H1 (cell line): ENCODE data around the gene KCTD16. TPM values are rescaled to one million over a fixed set of nuclear protein-coding genes. Genes with fewer than 3 reads are reported as not detected.

Experiments
- CTCF ChIA-PET: fragments of 300-600 bp; sonication (Branson Sonifier 250); formaldehyde crosslinking; loops from one replicate; lab custom pipeline; 2021; ENCODE audit not compliant: partially characterized antibody; lab: Charles Lee
- POLR2A ChIA-PET: fragments of 300-600 bp; sonication (Branson Sonifier 250); formaldehyde crosslinking; loops from one replicate; lab custom pipeline; 2021; ENCODE audit warnings: inconsistent platforms; ENCODE audit not compliant: partially characterized antibody; lab: Charles Lee
- DNase-seq, 2 experiments: peaks; one replicate each; pipeline versions ENCODE4 v3.0.0 to v3.0.0-alpha.2; 2010 to 2022; ENCODE audit warnings: low spot score in 2 of 2, low read depth in 1 of 2, mixed read lengths in 1 of 2
- FAIRE-seq: peaks from 2 replicates; lab custom pipeline; 2011; peaks lifted over from hg19 to GRCh38; lab: Jason Lieb, UNC
- H2AFZ ChIP-seq: 2 replicates; pipeline ENCODE4 v1.8.1; 2012; ENCODE audit warnings: low read length, inconsistent platforms
- H2AK5ac ChIP-seq: 2 replicates; pipeline ENCODE4 v1.6.1; 2013; ENCODE audit warnings: low read depth, low read length
- H2BK120ac ChIP-seq: replicated peaks from 2 replicates; pipeline ENCODE3; 2013; ENCODE audit warnings: low read depth, low read length, inconsistent platforms
- H2BK12ac ChIP-seq: 2 replicates; pipeline ENCODE4 v1.6.1; 2013; ENCODE audit warnings: low read depth, low read length
- H2BK15ac ChIP-seq: 2 replicates; pipeline ENCODE4 v1.6.1; 2013; ENCODE audit warnings: low read length
- H2BK20ac ChIP-seq: 2 replicates; pipeline ENCODE4 v1.6.1; 2013; ENCODE audit warnings: low read length
- H2BK5ac ChIP-seq: 2 replicates; pipeline ENCODE4 v1.6.1; 2013; ENCODE audit warnings: low read depth, low read length
- H3K14ac ChIP-seq: 2 replicates; pipeline ENCODE4 v1.6.1; 2013; ENCODE audit warnings: inconsistent platforms; ENCODE audit not compliant: insufficient read length
- H3K18ac ChIP-seq: 2 replicates; pipeline ENCODE4 v1.6.1; 2013; ENCODE audit warnings: low read length; ENCODE audit errors: extremely low read depth
- H3K23ac ChIP-seq: 2 replicates; pipeline ENCODE4 v1.6.1; 2013; ENCODE audit warnings: inconsistent platforms; ENCODE audit not compliant: insufficient read length
- H3K23me2 ChIP-seq: 2 replicates; pipeline ENCODE4 v1.6.1; 2013; ENCODE audit warnings: low read depth, low read length
- H3K27ac ChIP-seq: 2 replicates; pipeline ENCODE4 v1.6.1; 2011; ENCODE audit warnings: low read depth, low read length, inconsistent platforms
- H3K27me3 ChIP-seq, 4 experiments: replicated peaks in 1 of 4; 1 replicate in 1 of 4; 2 replicates in 3 of 4; pipeline versions ENCODE4 v1.6.1 to v1.8.1; 2011 to 2013; ENCODE audit warnings: low read length in 3 of 4, mild to moderate bottlenecking in 3 of 4, inconsistent platforms in 2 of 4, mixed read lengths in 2 of 4, moderate library complexity in 1 of 4; ENCODE audit not compliant: control insufficient read depth in 3 of 4, insufficient read depth in 3 of 4; ENCODE audit errors: extremely low read depth in 1 of 4
- H3K36me3 ChIP-seq, 4 experiments: 2 replicates each; pipeline versions ENCODE4 v1.6.1 to v1.8.1; 2011 to 2013; ENCODE audit warnings: mild to moderate bottlenecking in 4 of 4, low read length in 3 of 4, moderate library complexity in 2 of 4, control low read depth in 1 of 4, inconsistent platforms in 1 of 4; ENCODE audit not compliant: insufficient read depth in 4 of 4, control insufficient read depth in 2 of 4
- H3K4ac ChIP-seq: replicated peaks from 2 replicates; pipeline ENCODE3; 2013; ENCODE audit warnings: low read length, low read depth, mixed read lengths, inconsistent platforms; ENCODE audit not compliant: insufficient read length
- H3K4me1 ChIP-seq, 4 experiments: replicated peaks in 1 of 4; 1 replicate in 1 of 4; 2 replicates in 3 of 4; pipeline versions ENCODE4 v1.6.1 to v1.8.1; 2011 to 2013; ENCODE audit warnings: low read length in 3 of 4, inconsistent platforms in 2 of 4, mixed read lengths in 1 of 4; ENCODE audit not compliant: insufficient read depth in 4 of 4, control insufficient read depth in 3 of 4
- H3K4me2 ChIP-seq, 2 experiments: 2 replicates each; pipeline versions ENCODE4 v1.6.1 to v1.8.1; 2011 to 2013; ENCODE audit warnings: low read depth in 2 of 2, low read length in 2 of 2, control low read depth in 1 of 2, inconsistent platforms in 1 of 2, mild to moderate bottlenecking in 1 of 2; ENCODE audit not compliant: insufficient read depth in 1 of 2
- H3K4me3 ChIP-seq, 4 experiments: fragments of 200-600, 300-600 bp in 1 of 4; sonication (generic), shearing (Covaris generic), sonication (Bioruptor Twin) in 1 of 4; 2 replicates each; pipeline versions ENCODE4 v1.5.1 to v1.8.1; 2011 to 2016; ENCODE audit warnings: low read length in 4 of 4, low read depth in 3 of 4, control low read depth in 2 of 4, inconsistent platforms in 2 of 4, mild to moderate bottlenecking in 2 of 4, mixed read lengths in 1 of 4, moderate library complexity in 1 of 4; ENCODE audit not compliant: insufficient read depth in 2 of 4; ENCODE audit errors: extremely low read depth in 1 of 4
- H3K56ac ChIP-seq: replicated peaks from 2 replicates; pipeline ENCODE3; 2013; ENCODE audit warnings: low read depth, mild to moderate bottlenecking, mixed read lengths, low read length, inconsistent platforms; ENCODE audit not compliant: insufficient read length
- H3K79me1 ChIP-seq: 2 replicates; pipeline ENCODE4 v1.6.1; 2013; ENCODE audit warnings: low read depth, low read length, control low read depth
- H3K79me2 ChIP-seq, 2 experiments: 2 replicates each; pipeline versions ENCODE4 v1.6.1 to v1.8.1; 2012 to 2013; ENCODE audit warnings: low read length in 2 of 2, mild to moderate bottlenecking in 2 of 2, inconsistent platforms in 1 of 2; ENCODE audit not compliant: insufficient read depth in 2 of 2, control insufficient read depth in 1 of 2
- H3K9ac ChIP-seq, 4 experiments: replicated peaks in 1 of 4; 1 replicate in 1 of 4; 2 replicates in 3 of 4; pipeline versions ENCODE4 v1.6.1 to v1.8.1; 2011 to 2013; ENCODE audit warnings: low read depth in 3 of 4, low read length in 3 of 4, control low read depth in 2 of 4, mild to moderate bottlenecking in 2 of 4, moderate library complexity in 2 of 4, inconsistent platforms in 1 of 4; ENCODE audit errors: extremely low read depth in 1 of 4
- H3K9me3 ChIP-seq, 2 experiments: 2 replicates each; pipeline versions ENCODE4 v1.6.1 to v1.8.1; 2012 to 2013; ENCODE audit warnings: mild to moderate bottlenecking in 2 of 2, moderate library complexity in 2 of 2, control low read depth in 1 of 2, inconsistent platforms in 1 of 2, low read depth in 1 of 2, low read length in 1 of 2, mixed read lengths in 1 of 2; ENCODE audit not compliant: insufficient read depth in 2 of 2
- H4K20me1 ChIP-seq, 2 experiments: replicated peaks in 1 of 2; 2 replicates each; pipeline versions ENCODE3 to v1.8.1; 2011 to 2013; ENCODE audit warnings: inconsistent platforms in 2 of 2, low read length in 2 of 2, mild to moderate bottlenecking in 1 of 2; ENCODE audit not compliant: insufficient read depth in 2 of 2, control insufficient read depth in 1 of 2
- H4K5ac ChIP-seq: 2 replicates; pipeline ENCODE4 v1.6.1; 2013; ENCODE audit warnings: low read length, low read depth, mixed read lengths, inconsistent platforms; ENCODE audit not compliant: insufficient read length
- H4K8ac ChIP-seq: 2 replicates; pipeline ENCODE4 v1.8.0; 2013; ENCODE audit warnings: mild to moderate bottlenecking, moderate library complexity, low read length, inconsistent platforms; ENCODE audit not compliant: insufficient read depth; ENCODE audit errors: extremely low read depth
- H4K91ac ChIP-seq: replicated peaks from 2 replicates; pipeline ENCODE3; 2013; ENCODE audit warnings: low read length, mixed read lengths, inconsistent platforms; ENCODE audit not compliant: insufficient read length
- E2F6 ChIP-seq: IDR thresholded peaks from 2 replicates; pipeline ENCODE4 v1.6.1; 2012; ENCODE audit warnings: inconsistent platforms
- SP1 ChIP-seq: IDR thresholded peaks from 2 replicates; pipeline ENCODE4 v1.6.1; 2011; ENCODE audit warnings: low read depth, low read length
- WGBS, 2 experiments: shearing (Covaris generic) in 1 of 2; methylation state at CpG; one replicate each; pipeline versions ENCODE4 v1.1.6 to v1.1.7; 2013 to 2015; ENCODE audit warnings: low lambda C conversion rate in 2 of 2, mixed read lengths in 2 of 2, inconsistent platforms in 1 of 2, low coverage in 1 of 2, missing lambda C conversion rate in 1 of 2; ENCODE audit not compliant: insufficient replicate concordance in 2 of 2, insufficient coverage in 1 of 2, insufficient read length in 1 of 2; ENCODE audit errors: extremely low coverage in 1 of 2, missing lambda C conversion rate in 1 of 2; 5-methylcytosine and 5-hydroxymethylcytosine counted together
- polyA plus RNA-seq, 7 experiments: library from polyadenylated mRNA; depleted of rRNA in 3 of 7; stranded (reverse) in 5 of 7; unstranded in 2 of 7; fragments of >200 nt in 5 of 7; fragments of 200-250 nt in 2 of 7; gene quantifications; 1 replicate in 5 of 7; 2 replicates in 1 of 7; 4 replicates in 1 of 7; pipeline versions ENCODE4 v1.2.1 to v1.2.3, GENCODE V29; 2011 to 2013; ENCODE audit warnings: missing spikeins in 2 of 7, mixed read lengths in 2 of 7
- total RNA-seq: library from RNA; stranded (reverse); fragmentation: NEBNext Ultra II Directional; extraction: Animal tissue kit (Norgen Biotek cat#: 25700); gene quantifications from 2 replicates; pipeline ENCODE4 v1.2.1, GENCODE V29; 2021

Gene KCTD16
- total and polyA plus RNA-seq, 2 of the 8 experiments (the other 6 are each of a cell fraction or from before 2014, with no cell fraction given) = 0.03 to 0.24 TPM

- H3K4ac ChIP-seq = no peak overlapping the region
- no peak overlapping the region for H3K27ac ChIP-seq
- 87% methylated on average over 4 of the region's 4 CpGs; no CpG with 5 or more reads in 1 of the 2 experiments for WGBS, 2 experiments
- H3K18ac ChIP-seq = no peak overlapping the region
- no peaks in the 10 kb centered on the region for H3K4me1 ChIP-seq
- H3K36me3 ChIP-seq = no peaks in the 10 kb centered on the region
- FAIRE-seq (no peak), DNase-seq (no peak)
- H2BK20ac ChIP-seq = no peak overlapping the region
- no peak overlapping the region for H3K4me3 ChIP-seq
- no peak overlapping the region for H2BK120ac ChIP-seq
- CTCF ChIA-PET = interaction anchor here (0.8 to 4.1 kb wide), 2 partner anchors 20 to 112 kb away, joined by 3 to 20 read pairs; no protein-coding TSS in a partner anchor
- H2AK5ac ChIP-seq = no peak overlapping the region
- H3K4me2 ChIP-seq = no peak overlapping the region
- no peak overlapping the region for H4K8ac ChIP-seq
- no peak overlapping the region for H2BK5ac ChIP-seq
- H3K79me2 ChIP-seq = no peaks in the 10 kb centered on the region
- no peak overlapping the region for H4K5ac ChIP-seq
- H3K23me2 ChIP-seq = no peaks in the 10 kb centered on the region
- H4K91ac ChIP-seq = no peak overlapping the region
- H3K23ac ChIP-seq = no peak overlapping the region
- no peak overlapping the region for H2BK15ac ChIP-seq
- H2BK12ac ChIP-seq = no peak overlapping the region
- no peaks in the 10 kb centered on the region for H3K79me1 ChIP-seq
- H3K9me3 ChIP-seq = no peaks in the 10 kb centered on the region
- no peak overlapping the region for H2AFZ ChIP-seq
- no peak overlapping the region for H3K14ac ChIP-seq
- H3K56ac ChIP-seq = no peak overlapping the region
- H4K20me1 ChIP-seq = no peaks in the 10 kb centered on the region
- H3K9ac ChIP-seq = no peak overlapping the region
- no peaks in the 10 kb centered on the region for H3K27me3 ChIP-seq
- TF ChIP-seq E2F6 (no peak), SP1 (no peak)
- POLR2A ChIA-PET = no interaction called here
These were observed 198.3 kb downstream of the KCTD16 start for GRCh38 chr5:144369006-144369405.
